Measurements from ENCODE around the gene WDR54.

DNA sequence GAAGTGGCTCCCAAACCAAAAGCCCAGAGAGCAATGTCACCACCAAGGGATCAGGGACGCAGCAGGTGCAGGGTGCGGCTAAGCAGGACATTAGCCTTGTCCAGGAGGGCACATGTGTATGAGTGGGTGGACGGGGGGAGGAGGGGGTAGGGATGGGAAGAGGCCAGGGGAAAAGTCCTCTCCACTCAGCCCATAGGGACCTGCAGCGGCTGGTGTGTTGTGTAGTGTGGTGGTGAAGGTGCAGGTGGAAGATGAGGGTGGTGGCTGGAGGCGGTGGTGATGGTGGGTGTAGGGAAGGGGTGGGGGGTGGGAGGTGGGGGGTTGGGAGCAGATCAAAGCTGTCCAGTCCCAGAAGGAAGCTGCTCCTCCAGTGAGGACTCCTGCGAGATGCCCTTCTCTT is 3.8 kb upstream of the WDR54 start:
- TF ChIP-seq CTCF (IDR thresholded peaks at IDR 0.05) (no peak), POLR2A (IDR thresholded peaks at IDR 0.05) (no peak)
